GM21825 (cell line): Measurements from ENCODE around the gene DPF1.

Experiments
- ATAC-seq: cut with Tn5 transposase; IDR thresholded peaks from one replicate; pipeline ENCODE4 v1.9.1; 2021; ENCODE audit warnings: mild to moderate bottlenecking, moderate library complexity; ENCODE audit not compliant: unreplicated experiment

DPF1 gene

DNA sequence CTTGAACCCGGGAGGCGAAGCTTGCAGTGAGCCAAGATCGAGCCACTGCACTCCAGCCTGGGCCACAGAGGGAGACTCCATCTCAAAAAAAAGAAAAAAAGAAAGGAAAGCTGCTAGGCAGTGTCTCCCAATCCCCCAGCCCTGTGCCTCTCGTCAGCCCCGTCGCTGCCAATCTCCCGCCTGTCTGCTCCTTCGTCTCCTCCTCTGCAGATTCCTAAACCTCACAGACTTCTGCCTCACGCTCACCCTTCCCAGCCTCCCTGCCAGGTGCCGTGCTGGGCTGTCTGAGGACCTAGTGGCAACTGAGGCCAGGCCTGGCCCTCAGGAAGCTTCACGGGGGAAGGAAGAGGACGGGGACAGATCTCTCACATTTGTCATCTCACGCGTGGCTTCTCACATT is 21.5 kb downstream of the DPF1 start:
- no peak for ATAC-seq

DNA sequence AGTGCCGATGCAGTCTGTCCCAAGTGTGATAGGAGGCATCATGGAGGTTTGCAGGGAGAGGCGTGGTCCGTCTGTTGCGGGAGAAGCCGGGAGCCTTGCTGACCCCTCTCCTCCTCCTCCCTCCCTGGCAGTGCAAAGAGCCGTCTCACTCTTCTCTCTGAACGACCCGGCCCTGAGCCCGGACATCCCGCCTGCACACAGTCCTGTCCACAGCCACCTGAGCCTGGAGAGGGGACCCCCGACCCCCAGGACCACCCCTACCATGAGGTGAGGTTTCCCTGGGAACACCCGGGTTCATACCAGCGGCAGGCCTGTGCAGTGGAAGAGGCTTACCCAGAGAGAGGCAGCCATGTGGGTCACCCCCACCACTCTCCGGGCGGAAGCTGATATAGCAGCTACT is 22.3 kb downstream of the DPF1 start:
- ATAC-seq = no peak

DNA sequence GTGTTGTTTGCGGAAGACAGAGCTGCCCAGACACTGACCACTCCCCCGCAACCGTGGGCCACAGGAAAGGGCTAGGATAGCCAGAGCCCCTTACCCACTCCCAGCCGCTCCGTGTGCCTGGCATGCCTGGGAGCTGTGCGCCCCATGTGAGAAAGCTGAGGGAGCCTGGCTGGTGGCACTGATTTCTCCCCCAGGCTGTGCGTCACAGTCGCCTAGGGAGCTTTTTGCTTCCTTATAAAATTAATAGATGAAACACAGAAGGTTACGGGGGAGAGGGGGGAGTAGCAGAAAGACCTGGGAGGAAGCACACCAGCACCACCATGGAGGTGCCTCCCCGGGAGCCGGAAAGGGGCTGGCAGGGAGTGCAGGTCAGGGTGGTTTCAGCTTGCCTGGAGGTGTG is 24.7 kb downstream of the DPF1 start:
- ATAC-seq = no peak

DNA sequence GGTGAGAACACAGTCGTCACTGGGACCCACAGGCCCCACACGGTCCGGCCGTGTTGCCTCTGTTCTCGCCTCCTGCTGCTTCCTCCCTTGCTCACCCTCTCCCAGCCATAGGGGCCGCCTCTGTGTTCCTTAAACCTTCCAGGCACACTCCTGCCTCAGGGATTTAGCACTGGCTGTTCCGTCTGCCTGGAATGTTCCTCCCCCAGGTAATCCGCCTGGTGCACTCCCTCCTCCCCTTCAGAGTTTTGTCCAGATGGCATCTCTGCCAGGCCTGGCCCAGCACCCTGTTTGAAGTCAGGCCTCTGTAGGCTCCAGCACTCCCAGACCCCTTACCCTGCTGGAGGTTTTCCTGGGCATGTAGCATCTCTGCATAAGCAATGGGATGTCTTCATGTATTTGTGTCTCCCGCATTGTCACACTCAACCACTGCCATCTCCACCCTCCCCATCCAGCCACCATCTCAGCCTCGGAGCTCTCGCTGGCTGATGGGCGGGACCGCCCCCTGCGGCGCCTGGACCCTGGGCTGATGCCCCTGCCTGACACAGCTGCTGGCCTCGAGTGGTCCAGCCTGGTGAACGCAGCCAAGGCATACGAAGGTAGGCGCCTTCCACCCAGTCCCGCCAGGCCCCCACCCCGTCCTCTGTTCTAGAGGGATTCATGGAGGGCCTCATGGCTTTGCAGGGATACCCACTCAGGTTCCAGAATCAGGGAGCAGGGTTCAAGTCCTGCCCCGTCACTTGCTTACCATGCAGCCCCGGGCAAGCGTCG is 25.9 kb downstream of the DPF1 start:
- ATAC-seq = no peak

DNA sequence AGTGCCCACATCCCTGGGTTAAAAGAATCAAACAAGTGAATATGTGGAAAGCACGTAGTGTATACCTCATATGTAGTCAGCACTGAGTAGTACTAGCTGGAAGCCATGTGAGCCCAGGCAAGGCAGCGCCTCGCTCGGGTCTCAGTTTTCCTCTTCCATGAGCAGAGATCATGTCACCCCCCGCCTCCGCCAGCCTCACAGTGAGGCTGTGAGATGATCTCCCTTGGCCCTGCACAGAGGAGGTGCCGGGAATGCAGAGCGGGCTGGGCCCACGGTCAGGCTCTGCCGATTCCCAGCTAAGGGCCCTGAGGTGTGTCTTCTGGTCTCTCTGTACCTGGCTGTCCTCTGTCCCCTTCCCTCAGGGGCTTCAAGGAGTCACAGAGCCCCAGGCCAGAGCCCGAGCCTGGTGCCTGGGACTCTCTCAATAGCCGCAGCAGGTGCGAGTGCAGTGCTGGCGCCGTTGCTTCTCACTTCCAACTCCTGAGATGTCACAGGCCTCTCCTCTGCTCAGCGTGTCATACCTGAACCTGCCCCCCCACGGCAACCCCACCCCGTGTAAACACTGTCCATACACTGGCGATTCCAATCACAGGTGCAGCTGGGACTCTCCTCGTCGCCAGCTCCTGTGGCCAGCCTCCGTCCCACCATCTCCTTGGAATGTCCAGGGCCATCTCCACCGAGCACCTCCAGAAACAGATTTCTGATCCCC is 26.9 kb downstream of the DPF1 start:
- ATAC-seq = no peak

DNA sequence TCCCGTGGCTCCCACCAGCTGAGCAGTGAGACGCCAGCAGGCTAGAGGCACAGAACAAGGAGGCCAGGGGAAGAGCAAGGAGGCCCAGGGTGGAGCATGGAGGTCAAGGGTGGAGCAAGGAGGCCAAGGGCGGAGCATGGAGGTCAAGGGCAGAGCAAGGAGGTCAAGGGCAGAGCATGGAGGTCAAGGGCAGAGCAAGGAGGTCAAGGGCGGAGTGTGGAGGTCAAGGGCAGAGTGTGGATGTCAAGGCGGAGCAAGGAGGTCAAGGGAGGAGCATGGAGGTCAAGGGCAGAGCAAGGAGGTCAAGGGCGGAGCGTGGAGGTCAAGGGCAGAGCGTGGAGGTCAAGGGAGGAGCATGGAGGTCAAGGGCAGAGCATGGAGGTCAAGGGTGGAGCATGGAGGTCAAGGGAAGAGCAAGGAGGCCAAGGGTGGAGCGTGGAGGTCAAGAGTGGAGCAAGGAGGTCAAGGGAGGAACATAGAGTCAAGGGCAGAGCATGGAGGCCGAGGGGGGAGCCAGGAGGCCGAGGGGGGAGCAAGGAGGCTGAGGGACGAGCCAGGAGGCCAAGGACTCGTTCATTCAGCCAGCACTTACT is 27.7 kb downstream of the DPF1 start:
- no peak for ATAC-seq

DNA sequence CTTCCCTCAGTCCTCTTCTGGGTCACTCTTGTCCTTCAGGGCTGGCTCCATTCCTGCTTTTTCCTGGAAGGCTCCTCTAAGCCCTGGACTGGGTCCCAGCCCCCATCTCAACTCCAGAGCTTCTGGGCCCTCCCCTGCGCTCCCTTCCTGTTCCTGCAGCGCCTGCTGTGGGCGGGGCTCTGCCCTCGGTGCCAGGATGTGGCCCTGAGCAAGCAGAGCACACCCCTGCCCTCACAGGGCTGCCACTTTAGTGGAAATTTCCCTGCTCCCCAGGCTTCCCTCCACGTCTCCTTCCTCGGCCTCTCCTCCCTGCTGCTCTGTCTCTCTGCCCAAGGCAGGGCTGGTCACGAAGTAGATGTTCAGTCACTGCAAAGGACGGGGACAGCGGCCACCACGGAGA is 28.8 kb downstream of the DPF1 start:
- no peak for ATAC-seq

DNA sequence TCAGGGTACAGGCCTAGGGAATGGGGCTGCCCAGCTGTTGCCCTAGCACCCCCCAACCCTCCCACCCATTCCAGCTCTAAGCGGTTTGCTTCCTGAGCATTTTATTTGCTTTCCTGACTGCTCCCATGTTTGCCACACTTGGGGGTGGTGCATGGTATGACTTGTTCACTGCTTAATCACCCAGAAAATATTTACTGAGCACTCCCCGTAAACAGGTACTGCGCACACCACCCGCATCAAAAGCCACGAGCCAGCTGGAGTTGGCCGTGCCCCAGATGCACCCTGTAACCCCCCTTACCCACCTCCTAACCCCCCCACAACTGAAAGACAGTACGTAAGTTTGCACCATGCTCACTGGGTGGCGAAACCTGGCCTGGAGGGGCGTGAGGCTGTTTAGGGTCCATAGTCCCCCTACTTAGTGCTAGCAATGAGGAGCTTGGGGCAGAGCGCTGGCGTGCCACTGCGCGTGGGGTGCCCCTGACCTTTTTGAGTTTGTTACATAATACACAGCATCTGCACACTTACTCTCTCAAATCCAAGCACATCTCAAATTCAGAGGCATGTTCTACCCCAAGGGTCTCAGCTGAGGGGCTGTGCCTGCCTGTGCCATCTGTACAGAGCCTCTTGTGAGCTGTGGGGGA is 29.8 kb downstream of the DPF1 start:
- no peak for ATAC-seq

DNA sequence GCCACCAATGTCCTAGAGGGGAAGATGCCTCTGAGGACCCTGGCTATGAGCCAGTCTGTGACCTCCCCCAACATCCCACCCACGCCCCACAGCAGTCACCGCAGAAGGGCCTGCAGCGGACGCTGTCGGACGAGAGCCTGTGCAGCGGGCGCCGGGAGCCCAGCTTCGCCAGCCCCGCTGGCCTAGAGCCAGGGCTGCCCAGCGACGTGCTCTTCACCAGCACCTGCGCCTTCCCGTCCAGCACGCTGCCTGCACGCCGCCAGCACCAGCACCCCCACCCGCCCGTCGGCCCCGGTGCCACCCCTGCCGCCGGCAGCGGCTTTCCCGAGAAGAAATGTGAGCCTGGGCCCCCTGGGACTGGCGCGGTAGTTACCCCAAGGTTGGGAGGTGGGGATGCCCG is 30.6 kb downstream of the DPF1 start:
- ATAC-seq = no peak

DNA sequence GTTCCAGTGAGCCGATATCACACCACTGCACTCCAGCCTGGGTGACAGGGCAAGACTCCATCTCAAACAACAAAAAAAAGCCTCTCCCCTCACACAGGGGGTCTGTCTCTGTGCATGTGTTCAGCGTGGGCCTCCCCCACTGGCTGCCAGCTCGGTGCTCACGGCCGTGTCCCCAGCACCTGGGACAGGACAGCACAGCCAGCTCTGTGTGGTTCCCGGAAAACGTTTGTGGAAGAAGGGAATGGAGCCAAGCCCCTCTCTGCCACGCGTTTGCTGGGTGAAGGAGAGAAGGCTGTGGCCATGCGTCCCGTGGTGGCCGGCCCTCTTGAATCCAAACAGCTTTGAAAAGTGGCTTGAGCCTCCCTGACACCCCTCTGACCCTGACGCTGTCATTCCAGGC is 32.3 kb downstream of the DPF1 start:
- ATAC-seq = no peak

DNA sequence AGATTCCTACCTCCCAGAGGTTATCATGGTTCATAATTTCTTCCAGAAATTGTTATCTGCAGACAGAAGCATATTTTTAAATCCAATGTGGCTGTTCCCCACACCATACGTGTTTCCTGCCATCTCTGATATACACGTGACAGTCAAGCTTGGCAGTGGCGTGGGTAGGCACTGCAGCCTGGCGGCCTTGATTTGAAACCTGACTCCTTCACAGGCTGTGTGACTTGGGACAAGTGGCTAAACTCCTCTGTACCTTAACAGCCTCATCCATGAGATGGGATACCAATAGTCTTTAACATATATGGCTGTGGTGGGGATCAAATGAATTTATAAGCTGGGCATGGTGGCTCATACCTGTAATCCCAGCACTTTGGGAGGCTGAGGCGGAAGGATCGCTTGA is 33.2 kb downstream of the DPF1 start:
- no peak for ATAC-seq

DNA sequence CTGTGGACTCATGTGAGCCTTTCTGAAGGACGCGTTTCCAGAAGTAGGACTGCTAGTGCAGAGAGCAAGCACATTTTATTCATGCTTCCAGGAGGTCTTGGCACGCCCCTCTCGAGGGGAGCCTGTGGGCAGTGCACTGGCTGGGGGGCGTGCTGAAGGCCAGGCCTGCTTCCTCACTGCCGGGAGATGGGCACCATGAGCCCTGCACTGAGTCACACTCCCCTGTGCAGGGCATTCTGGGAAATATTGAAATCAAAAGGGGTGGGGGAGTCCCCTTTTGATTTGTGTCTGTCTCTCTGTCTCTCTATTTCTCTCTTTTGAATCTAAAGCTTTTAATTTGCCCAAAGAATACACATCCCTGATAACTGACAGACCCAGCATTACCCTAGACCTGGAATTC is 34.0 kb downstream of the DPF1 start:
- ATAC-seq = no peak

DNA sequence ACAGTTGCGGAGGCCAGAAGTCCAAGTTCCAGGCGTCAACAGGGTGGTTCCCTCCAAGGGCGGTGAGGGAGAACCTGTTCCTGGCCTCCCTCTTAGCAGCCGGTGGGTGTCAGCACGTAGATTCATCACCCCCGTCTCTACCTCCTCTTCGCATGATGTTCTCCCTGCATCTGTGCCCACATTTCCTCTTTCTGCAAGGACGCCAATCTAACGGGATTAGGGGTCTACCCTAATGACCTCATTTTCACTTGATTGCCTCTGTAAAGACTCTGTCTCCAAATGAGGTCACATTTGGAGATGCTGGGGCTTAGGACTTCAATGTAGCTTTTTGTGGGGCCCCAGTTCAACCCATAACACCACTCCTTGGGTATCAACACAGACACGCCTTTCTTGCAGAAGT is 38.5 kb downstream of the DPF1 start:
- ATAC-seq = no peak

DNA sequence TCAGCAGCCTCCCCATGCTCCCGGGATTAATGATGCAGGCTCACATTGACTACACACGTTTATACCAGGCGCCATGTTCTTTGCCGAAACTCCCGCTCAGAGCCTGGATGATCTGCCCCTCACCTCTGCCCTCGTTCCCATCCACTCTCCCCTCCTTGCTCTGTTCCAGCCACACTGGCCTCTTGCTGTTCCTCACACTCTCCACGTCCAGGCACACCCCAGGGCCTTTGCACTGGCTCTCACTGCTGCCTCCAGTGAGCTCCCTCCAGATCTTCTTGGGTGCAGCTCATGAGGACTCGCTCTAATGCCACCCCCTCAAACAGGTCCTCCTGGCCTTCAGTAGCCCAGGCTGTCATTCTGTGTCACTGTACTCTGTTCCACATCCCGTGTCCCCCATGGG is 39.2 kb downstream of the DPF1 start:
- ATAC-seq = no peak

DNA sequence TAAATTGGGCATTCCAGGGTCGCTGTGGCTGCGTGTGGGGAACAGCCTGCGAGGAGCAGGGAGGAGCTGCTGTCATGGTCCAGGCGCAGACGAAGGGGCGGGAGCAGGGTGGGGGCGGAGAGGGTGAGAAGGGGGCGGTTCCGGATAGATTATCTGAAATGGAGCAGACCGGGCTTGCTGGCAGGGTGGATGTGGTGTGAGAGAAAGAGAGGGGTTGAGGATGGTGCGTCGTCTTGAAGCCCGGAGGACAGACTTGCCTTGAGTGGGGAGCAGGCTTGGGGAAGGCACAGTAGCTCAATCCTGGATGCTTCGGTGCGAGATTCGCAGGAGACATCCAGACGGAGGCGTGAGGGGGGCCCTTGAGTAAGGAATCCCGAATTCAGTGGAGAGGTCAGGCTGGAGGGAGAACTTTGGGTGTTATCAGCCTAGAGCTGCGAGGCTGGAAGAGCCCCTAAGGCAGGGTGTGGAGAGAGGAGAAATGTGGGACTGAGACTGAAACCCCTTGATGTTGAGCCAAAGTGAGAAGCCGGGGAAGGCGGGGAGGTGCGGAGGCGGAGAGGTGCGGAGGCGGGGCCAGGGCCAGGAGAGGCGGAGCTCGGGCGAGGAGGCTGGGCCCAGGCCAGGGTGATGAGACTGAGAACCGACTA is 40.6 kb downstream of the DPF1 start:
- no peak for ATAC-seq

DNA sequence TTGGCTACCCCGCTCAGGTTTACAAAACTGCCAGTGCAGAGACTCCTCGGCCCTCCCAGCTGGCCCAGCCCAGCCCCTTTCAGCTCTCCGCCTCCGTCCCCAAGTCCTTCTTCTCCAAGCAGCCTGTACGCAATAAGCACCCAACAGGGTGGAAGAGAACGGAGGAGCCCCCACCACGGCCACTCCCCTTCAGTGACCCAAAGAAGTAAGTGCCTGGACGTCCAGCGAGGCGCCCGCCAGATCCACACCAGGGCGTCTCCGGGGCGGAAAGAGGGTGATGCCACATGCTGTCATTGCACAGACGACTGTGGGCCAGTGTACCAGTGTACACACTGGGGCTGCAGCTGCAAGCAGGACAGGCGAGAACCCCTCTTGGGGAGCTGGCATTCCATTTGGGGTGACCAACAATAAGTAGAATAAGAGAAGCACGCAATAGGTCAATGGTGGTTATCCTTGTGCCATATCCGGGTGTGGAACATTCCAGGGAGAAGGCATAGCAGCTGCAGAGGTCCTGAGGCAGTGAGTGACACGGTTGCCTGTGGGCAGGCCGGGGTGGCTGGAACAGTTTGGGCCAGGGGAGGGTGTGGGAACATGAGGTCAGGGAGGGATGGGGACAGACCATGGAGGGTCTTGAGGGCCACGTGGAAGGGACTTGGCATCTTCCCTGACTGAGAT is 41.3 kb downstream of the DPF1 start:
- no peak for ATAC-seq

DNA sequence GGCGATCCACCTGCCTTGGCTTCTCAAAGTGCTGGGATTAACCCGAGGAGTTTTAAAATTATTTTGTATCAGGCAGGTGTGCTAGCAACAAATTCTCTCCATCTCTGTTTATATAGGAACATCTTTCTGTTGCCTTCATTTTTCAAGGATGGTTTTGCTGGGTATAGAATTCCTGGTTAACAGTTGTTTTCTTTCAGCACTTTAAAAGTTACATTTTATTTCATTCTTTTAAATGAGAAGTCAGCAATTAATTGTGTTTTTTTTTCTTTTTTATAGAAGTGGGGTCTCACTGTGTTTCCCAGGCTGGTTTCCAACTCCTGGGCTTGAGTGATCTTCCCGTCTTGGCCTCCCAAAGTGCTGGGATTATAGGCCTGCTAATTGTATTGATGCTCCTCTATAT is 44.0 kb downstream of the DPF1 start:
- ATAC-seq = no peak

DNA sequence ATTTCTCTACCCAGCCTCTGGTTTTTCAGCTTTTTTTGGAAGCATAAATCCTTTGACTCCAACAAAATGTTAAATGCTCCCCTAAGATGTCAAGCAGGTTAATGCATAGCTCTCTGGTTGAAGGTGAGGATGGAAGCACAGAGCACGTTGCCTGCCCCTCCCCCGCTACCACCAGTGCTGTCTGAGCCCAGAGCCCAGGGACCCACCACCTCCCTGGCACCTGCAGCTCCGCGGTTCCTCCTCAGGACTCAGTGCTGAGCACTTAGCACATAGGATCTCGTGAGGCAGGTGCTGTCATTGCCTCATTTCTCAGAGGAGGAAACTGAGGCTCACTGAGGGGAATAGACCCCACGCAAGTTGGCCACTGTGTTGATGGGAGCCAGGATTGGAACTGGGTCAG is 48.6 kb downstream of the DPF1 start:
- ATAC-seq = no peak

DNA sequence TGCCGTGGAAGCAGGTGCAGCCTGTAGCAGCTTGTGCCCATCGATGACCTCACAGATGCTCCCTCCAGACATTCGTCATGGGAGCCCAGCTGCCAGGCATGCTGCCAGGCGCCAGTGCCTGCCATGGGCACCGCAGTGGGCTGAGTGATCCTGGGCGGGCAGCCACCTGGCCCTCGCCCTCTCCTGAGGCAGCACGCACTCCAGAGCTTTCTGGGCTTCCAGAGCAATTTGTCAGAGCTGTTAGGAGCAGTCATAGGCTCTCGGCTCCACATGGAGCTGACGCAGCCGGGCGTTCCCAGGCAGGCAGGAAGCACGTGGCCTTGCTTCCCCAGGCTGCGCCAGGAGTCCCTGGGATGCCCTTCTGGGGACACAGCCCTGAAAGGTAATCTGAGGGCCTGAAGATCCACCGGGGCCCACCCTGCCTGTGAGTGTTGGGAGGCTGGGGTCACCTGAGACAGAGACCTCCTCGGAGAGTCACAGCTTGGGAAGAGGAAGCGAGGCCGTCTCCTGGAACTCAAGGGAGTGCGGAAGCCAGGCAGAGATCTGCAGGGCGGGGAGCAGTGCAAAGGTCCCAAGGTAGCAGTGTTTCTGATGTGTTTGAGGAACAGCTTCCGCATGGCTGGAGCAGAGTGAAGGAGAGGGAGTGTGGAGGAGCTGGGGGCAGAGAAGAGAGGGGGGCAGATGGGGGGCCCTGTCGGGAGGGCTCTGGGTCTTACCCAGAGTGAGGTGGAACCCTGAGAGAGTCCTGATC is 50.6 kb downstream of the DPF1 start:
- ATAC-seq = no peak

DNA sequence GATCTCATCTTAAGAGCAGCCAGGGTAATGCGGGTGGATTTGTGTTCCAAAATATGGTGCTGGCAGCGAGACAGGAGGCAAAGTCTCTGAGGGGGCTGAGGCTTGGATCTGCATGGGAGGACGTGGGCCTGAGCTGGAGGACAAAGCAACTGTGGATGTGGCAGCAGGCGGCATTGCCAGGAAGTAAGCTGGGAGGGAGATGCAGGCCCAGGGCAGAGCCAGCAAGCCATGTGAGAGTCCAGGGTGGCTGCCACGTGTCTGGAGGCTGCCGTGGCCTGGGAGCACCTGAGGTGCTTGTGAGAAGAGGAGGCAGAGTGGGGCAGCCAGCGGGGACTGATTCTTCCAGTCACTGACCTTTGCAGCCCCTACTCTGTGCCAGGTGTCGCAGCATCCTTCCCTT is 52.0 kb downstream of the DPF1 start:
- no peak for ATAC-seq
